GM19043 (cell line): ENCODE results near the gene NPFFR1.

Experiments
- ATAC-seq: cut with Tn5 transposase; IDR thresholded peaks from one replicate; pipeline ENCODE4 v1.9.1; 2021; ENCODE audit warnings: low read depth; ENCODE audit not compliant: unreplicated experiment

The NPFFR1 gene

DNA sequence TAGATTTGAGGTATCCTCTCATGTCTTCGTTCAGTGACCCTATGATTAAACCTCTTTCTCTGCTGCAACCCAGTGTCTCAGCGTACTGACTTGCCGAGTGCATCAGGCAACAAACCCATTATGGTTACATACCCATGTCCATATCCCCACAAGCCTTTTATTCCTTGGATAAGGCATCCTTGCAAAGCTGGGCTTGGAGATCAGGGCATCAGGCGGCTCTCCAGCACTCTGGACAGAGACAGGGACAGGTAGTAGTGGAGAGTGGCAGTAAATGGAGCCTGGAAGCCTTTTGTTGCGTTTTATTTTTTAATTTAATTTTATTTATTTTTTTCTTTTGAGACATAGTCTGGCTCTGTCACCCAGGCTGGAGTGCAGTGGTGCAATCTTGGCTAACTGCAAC lies 32.0 kb upstream of the NPFFR1 start:
- ATAC-seq = no peak

DNA sequence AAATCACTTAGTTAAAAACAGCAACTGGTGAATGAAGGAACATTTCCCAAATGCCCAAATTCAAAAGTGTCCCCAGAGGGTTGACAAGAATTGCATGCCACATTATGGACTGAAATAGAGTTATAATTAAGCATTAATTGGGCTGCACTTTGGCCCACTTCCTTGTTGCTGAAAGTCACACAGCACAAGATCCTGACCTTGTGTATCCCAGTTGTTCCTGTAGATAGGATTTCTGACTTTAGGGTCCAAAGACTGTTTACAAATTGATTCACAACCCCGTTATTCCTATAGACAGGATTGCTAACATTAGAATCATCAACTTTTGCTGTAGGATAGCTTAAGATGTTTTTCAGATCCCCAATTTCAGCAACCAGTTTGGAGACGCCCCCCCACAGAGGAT lies 31.5 kb upstream of the NPFFR1 start:
- no peak for ATAC-seq

DNA sequence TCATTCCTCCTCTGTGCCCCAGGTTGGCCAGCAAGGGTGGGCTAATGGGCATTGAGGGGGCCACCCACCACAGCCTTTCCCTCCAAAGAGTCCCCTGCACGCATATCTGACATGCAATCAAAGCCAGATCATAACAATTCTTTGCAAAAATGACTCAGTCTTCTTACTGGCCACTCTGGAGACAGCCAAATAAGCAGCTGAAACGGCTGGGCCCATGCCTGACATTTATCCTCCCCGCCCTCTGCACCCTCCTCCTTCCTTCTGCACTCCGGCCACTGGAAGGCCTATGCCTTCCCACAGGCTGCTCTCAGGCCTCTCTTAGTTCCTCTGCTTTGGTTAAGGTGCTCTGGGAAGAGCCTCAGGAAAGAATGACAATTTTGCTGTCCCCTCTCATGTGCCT lies 29.2 kb upstream of the NPFFR1 start:
- ATAC-seq = no peak

DNA sequence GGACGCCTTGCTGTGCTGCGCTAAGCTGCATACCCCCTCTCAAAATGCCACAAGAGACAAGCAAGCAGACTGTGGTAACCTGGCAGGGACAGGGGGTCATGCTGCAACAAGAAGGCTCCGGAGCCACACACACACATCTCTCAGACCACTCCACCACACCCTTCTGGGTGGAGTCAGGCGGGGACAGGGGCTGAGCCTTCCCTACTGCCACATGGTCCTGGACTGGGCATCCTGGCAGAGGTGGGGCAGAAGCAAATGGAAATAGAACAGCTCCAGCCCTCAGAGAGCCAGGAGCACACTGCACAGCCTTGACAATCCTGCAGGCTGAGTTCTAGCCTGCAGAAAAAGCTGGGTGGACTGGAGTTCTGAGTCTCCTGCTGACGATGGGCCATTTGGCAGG lies 28.4 kb upstream of the NPFFR1 start:
- no peak for ATAC-seq

DNA sequence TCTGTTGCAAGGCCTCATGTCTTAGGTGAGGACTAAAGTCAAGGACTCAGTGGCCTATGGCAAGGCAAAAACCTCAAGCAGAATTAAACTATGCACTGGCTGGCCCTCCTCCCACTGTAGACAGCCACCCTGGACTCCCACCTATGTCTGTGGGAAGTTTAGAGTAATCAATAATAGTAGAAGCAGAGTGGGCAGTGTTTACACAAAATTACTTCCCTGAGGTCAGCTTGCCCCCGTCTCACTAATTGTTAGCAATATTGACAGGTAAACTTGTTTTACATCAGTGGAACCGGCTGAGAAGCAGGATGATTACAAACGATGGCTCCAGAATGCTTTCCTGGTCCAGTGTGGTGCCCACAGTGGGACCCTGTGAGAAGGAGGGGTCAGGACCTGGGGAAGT lies 27.9 kb upstream of the NPFFR1 start:
- no peak for ATAC-seq

DNA sequence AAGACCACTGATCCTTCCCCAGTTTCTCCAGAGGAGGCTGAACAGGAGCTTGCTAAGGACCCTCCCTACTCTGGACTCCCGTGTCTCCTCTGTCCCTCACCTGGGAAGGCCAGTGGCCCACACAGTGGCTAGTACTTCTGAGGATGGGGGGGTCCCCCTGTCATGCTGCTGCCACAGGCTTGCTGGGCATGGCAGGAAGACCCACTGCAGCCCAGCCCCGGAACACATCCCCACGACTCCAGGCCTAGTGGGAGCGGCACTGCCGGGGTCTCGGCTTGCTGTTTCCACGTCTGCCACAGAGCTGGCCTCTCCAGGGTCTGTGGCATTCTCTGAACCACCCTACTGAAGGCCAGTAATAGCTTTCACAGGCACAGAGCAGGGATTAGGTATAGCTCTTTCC lies 25.9 kb upstream of the NPFFR1 start:
- no peak for ATAC-seq

DNA sequence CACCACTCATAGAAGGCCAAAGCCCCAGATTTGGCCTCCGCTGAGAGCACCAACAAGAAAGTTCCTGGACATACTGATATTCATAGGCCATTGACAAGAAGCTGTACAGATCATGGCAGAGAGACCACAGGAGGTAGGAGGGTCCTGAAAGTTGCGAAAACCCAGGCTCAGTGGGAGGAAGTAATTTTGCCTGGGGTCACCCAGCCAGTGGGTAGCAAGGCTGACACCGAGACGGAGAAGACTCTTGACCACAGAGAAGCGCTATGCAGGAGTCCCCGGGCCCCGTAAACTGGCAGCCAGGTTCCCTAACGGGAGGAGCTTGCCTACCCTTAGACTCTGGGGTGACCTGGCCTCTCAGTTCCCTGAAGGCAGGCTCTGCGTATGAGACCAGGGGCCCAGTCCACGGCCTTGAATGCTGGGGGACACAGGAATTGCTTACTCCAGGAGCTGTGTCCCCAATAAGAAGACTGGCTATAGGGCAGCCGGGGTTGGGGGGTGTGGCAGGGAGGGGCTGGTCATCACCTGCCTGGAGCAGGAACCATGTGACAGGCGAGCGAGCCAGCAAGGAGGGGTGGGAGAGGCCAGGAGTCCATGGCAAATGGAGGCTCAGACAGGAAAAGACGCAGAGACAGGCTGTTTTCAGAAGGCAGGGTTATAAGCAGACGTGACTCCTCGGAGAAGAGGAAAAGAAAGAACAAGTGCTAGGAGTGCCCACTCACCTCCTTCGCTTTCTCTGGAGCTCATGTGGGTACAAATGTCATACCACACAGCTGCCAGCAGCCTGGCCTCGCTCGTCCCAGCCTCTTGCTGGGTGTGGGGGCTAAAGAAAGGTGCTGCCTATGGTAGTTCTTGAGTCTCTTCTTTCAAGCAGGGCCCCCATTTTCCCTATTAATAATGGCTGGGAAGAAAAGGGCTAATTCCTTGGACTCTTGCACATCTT lies 24.6 kb upstream of the NPFFR1 start:
- ATAC-seq = no peak

DNA sequence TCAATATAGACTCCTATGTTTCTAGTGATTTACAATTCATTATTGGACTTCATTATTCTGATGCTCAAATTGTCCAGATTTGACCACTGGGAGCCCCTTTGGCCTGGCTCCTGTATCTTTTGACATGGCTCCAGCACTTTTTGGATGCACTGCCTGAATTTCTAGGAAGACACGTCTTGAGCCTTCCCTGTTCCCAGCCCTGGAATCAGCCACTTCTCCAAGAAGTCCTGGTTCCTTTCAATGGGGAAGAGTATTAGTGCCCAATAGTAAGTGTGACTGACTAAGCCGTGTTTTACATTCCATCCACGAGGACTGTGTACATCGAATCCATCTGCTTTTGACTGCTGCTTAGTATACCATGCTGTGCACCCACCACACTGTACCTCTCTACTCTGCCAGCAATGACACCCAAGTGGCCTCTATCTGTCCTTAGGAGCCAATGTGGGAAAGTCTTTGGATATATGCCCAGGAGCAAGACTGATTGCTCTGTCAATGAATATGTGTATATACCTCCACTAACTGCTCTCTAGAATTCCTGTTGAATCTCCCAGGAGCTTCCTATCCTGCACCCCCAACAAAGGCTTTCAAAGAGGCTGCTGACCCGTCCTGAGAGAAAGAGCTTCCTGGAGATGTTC lies 23.2 kb upstream of the NPFFR1 start:
- no peak for ATAC-seq

DNA sequence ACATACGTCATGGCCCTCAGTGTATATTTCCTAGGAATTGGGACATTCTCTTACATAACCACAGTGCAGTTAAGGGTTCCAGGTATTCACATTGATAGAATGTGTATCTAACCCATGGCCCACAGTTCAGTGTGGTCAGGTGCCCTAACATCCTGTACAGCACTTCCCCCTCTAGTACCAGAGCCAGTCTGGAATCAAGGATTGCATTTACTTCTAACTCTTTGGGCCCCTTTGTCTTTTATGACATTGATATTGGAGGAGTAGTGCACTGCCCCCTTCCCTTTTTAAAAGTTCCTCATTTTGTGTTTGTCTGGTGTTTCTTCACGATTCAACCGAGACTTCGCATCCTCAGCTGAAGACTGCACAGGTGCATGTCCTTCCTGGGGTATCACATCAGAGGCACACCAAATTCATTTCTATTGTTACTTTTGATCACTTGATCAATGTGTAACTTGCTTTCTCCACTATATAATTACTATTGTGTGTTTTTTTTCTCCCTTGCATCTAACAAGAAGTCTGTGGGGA lies 22.4 kb upstream of the NPFFR1 start:
- ATAC-seq = no peak

DNA sequence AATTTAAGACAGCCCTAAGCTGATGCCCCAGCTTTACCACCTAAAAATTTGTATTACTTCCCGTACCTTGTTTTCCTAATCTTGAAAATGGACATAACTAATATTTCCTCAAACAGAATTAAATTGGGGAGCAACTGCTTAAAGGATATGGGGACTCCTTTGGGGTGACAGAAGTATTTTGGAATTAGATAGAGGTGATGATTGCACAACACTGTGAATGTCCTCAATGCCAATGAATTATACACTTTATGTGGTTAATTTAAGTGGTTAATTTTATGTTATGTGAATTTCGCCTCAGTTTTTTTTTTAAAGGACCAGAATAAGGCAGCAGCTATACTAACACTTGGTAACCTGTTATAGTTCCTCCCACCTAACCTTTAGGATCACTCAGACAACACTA lies 19.9 kb upstream of the NPFFR1 start:
- no peak for ATAC-seq

DNA sequence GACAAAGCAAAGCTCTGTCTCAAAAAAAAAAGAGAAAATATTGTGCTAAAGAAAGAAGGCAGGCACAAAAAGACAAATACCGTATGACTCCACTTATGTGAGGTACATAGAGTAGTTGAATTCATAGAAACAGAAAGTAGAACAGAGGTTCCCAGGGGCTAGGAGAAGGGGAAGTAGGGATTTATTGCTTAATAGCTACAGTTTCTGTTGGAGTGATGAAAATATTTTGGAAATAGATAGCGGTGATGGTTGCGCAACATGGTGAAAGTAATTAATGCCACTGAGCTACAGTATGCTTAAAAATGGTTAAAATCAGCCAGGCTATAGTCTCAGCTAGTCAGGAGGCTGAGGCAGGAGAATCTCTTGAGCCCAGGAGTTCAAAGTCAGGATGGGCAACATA lies 18.5 kb upstream of the NPFFR1 start:
- no peak for ATAC-seq

DNA sequence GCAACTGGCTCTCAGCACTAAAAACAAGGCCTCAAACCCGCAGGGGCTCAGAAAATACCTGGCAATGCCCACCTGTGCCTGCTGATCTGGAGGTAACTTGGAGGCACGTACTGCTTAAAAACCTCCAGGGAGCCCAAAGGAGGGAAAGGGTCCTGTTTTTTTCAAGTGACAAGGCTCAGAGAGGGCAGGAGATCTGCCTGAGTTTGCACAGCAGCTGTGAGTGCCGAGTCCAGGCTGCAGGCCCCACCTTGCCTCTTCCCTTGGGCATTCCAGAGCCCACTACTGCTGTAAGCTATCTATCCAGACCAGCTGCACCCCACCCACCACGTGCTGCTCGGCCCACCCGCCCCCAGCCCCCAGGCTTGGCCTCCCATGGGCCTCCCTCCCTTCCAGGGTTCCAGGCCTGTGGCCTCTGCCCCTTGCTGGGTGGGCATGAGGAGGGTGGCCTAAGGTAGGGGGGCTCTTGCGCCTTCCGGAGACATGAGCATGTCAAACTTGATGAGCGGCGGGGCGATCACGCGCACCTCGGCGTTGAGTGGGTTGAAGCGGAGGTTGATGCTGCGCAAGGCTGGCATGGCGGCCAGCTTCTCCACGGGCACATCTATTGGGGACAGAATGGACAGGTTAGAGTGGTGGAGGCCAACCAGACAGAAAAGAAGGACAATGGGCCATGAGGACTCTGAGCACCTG lies 17.2 kb upstream of the NPFFR1 start:
- no peak for ATAC-seq

DNA sequence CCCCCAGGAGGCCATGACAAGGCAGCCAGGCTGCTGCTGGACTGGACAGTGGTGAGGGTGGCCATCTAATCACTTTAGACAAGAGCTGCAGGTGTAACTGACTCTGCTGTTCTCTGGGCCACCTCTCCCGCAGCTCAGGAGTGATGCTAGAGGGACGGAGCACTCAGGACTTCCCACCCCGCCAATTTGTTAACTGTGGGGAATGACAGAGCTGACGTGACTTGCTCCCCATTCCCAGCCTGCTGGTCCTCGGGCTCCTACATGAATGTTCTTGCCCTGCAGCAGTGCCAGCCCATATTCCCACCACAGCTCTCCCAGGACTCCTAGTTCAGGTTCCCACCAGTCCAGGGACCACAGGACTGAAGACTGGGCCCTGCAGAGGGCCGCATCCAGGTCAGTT lies 16.7 kb upstream of the NPFFR1 start:
- no peak for ATAC-seq

DNA sequence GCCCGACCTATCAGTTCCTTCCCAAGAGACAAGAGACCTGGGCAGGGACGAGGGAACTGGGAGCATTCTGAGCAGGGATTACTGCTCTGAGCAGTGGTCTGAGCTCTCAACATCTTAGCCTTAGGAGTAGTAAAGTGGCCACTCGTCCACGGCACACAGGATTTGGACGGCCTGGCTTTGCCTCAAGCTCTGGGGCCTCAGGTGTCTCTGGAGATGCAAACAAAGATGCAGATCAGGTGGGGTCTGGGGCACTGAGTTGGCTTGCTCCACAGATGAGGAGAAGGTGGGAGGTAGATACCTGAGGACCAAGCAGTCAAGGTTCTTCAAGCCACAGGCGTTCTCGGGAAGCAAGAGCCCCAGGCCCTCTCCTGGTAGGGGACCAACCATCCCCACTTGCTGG lies 16.1 kb upstream of the NPFFR1 start:
- no peak for ATAC-seq

DNA sequence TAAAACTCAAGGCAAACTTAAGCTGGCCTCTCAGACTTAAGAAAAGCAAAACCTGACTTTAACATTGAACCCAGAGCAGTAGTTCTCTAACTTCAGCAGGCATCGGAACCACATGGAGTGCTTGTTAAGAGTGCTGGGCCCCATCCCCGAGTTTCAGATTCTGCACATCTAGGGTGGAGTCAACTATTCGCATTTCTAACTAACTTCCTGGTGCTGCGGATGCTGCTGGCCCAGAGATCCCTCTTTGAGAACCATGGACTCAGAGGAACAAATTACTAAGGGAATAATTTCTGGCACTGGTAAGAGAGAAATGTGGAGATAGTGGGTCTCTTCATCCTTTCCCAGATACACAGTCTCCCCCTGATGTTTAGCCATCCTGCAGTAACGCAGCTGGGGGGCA lies 14.6 kb upstream of the NPFFR1 start:
- no peak for ATAC-seq

DNA sequence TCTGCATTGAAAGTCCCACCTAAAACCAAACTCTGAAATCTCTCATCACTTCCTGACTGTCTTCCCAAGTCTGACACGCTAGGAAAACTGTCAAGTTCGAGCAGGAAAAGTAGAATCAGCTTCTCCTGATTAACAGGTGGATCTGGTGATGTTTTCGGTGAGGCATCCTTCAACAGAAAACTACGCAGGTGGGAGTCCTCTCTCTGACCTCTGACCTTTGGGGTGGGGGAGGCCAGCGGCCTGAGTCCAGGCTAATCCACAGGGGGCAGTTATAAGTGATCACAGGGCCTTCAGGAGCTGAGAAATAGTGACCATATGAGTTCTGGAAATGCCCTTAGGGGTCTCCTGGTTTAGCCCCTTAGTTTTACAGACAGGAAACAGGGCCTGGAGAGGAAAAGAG lies 13.4 kb upstream of the NPFFR1 start:
- ATAC-seq = no peak

DNA sequence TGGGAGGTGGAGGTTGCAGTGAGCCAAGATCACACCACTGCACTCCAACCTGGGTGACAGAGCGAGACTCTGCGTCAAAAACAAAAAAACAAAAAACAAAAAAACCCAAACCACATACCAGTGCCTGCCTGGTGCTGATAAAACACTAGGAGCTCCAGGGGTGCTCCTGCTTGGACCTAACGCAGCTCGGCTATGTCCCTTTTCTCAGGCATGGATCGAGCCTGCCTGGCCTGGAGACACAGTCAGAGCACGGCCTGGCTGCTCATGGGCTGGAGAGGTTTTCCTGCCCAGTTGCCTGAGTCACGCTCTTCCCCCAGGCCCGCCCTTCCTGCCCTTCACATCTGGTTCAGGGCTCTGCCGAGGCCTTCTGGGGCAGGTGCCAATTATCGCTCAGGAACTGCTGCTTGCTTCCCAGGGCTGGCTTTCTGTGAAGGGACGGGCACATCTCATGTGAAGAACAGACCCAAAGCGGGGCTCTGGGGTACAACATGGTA lies 12.6 kb upstream of the NPFFR1 start:
- no peak for ATAC-seq

DNA sequence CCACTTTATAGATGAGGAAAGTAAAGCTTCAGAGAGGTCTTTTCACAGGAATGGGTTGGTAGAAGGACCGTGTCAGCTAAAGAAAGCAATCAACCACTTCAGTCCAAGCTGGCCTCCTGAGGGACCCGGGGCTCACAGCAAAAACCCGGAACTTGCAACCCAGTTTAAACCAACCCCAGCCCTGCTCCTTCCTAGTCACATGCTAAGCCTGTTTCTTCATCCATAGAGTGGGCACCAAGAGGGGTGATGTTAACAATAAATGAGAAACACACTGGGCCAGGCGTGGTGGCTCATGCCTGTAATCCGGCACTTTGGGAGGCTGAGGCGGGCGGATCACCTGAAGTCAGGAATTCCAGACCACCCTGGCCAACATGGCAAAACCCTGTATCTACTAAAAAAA lies 12.1 kb upstream of the NPFFR1 start:
- no peak for ATAC-seq

DNA sequence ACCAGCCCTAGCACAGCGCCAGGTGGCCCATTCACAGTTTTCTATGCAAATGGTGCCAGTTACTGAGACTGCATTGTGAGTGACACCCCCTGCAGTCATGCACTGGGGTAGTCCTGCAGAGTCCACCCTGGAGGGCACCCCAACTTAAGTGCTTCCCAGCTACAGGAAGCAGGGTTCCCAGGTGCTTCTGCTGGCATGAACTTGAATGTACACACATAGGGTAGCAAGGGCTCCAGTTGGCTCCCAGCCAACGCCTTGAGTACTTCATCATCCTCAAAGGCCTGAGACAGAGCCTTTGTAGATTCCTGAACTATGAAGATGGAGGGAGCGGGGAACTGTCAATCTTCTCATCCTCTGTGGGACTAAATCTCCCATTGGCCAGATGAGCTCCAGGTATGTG lies 11.5 kb upstream of the NPFFR1 start:
- ATAC-seq = no peak

DNA sequence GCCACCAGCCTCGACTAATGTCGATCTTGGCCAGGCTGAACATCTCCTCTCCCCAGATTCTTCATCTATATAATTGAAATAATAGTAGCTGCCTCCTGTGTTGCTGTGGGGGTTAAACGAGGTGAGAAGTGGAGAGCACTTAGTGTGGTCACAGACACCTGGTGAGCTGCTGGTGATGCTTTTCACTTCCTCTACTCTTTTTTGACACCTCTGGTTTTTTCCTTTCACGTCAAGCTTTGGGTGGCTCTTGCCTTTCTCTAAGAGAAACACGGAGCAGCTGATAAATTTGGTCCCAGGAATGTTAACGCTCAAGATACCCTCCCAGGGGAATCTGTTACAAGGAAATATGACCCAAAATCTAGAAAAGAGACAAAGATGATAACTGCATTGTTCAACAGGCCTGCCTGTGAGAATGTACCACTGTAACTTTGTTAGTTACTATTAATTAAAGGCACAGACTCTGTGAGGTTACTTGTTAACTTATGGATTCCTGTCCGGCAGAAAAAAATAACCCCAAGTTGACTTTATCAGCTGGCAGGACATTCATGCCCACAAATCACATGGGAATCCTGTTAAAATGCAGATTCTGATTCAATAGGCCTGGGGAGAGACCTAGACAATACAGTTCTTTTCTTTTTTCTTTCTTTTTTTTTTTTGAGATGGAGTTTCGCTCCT lies 9.5 kb upstream of the NPFFR1 start:
- peak; percentile 80 for ATAC-seq

DNA sequence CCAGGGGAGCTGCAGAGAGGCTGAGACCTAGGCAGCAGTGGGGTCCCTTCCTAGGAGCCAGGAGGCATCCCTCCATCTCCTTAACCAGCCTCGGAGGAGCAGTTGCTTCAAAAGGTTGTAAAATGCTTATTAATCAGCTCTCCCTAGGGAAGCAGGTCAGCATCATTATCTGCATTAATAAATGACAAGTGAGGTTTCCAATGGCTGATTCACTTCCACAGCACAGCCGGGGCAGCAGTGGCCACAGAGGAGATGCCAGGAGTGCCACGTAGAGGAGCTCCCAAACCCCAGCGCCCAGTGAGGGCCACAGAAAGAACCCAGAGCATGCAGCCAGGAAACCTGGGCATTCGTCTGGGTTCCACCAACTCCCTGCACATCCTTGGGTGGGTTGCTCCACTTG lies 8.2 kb upstream of the NPFFR1 start:
- ATAC-seq = no peak
